Fibroblast of the conjunctiva (primary cell): ENCODE results near the gene PEX5L.

Source experiments
- DNase-seq: peaks from one replicate; pipeline ENCODE4 v3.0.0-alpha.2; 2010; ENCODE audit warnings: low read depth

Gene PEX5L

GRCh38 chr3:179955809-179956208 lies 80.9 kb downstream of the PEX5L start:
- DNase-seq = no peak

DNA sequence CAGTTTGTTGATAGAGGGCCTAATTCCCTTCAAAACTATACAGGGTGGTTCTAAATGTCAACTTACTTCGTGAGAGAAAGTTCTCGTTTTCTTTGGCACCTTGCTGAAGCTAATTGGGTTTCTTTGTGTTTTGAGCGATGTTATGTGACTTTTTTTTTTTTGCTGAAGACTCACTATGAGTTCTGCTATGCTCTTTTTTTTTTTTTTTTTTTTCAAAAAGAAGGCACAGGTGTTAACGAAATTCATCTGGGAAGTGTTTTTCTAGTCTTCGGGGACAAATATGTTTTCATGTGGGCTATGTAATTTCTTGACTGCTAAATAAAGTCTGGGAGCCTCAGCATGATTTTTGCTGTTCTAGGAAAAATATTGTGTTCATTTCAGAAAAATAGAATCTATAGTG lies 81.5 kb downstream of the PEX5L start:
- DNase-seq = no peak

DNA sequence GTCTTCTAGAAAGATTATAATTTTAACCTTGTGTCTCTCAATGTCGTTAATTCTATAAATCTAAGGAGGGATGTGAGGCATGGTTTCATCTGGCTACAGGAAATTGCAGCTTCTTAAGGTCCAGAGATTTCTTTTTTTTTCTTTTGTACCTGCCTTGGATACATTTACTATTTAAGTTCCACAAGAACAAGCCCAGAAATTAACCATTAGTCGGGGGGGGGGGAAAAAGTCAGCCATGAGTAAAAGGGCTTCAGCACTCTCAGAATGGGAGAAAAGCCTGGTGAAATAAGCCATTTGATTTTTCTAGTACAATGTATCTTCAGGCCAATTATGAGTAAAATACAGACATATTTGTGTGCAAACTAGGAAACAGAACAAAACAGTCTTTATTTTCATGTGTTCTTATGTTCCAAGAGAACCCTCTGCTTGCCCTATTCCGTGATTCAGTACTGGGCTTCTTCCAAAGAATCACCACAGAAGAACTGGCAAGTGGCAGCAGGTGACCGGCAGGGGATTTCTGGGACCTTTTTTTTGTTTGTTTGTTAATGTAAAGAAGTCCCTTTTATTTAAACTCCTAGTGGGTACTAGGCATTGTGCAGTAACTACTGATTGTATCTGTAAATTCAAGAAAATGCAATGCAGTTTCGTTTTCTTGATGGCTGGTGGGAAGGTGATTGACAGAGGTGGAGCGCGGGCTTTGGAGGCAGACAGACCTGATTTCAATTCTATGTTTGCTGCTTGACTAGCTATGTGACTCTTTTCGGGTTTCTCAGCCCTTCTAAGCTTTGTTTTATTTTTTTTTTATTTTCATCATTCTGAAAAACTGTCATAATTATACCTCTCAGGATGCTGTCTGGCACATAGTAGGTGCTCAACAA lies 82.5 kb downstream of the PEX5L start:
- DNase-seq = no peak

GRCh38 chr3:179950840-179951239 lies 85.9 kb downstream of the PEX5L start:
- no peak for DNase-seq

- no peak for DNase-seq
These were observed 86.9 kb downstream of the PEX5L start for GRCh38 chr3:179949869-179950268.

- no peak for DNase-seq
These were observed 87.3 kb downstream of the PEX5L start for GRCh38 chr3:179949412-179949811.

GRCh38 chr3:179948740-179949139 lies 88.0 kb downstream of the PEX5L start:
- no peak for DNase-seq

DNA sequence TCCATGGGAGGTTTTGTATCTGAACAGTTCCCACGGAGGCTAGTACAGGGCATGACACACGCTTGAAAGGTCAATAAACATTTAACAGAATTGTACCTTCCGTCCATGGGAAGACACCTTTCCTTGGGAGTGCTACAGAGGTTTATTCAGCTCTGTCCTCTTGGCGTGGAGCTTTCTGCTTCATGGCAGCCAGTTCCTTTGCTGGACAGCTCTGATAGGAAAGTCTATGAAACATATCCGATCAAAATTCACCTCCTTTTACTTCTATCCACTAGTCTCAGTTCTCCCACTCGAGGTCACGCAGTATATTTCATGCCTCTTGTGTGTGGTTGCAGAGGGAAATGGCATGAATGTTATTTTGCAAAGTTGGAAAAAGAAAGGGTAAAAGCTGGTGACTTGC lies 91.2 kb downstream of the PEX5L start:
- no peak for DNase-seq

DNA sequence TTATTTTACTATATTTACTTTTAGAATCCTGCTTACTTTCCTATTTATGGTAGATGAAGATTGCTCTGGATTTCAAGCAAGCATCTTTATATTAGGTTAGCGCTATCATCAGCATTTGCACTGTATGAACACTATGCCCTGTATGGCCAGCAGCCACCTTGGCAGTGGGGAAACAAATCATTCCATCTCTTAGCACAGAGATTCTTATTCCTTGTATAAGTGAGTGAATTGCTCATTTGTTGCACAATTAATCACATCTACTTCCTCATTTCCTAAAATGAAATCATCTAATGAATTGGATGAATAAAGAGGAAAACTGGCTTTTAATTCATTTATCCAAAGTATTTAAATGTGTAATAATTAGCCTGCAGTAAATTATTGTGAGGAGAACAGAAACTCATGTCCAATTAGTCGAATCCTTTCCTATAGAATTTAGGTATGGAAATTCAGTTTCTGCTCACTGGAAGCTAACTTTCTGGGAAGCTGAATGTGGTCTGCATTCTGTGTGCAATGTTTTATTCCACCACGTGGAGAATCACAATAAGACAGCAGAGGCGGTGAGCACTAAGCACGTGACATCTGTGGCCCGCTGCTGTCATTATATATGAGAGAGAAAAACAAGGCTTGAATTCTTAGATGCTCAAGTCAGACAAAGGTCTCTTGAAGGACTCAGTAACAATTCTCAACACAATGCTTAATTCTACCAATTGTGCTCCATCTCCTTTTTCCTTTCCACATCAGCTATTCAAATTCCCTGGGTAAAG lies 93.4 kb downstream of the PEX5L start:
- no peak for DNase-seq

- DNase-seq = no peak
These were observed 94.1 kb downstream of the PEX5L start for GRCh38 chr3:179942553-179943075.

DNA sequence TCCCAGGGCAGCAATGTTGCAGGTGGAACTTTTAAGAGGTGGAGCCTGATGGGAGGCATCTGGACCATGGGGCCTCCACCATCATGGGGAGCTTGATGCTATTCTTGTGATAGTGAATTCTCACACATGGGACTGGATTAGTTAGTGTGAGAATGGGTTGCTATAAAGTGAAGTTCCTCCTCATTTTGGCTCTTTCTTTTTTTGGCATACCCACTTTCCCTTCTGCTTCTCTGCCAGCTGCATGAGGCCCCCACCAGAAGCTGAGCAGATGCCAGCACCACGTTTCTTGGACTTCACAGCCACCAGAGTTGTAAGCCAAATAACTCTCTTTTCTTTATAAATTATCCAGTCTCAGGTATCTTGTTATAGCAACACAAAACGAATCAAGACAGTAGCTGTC lies 101.0 kb downstream of the PEX5L start:
- no peak for DNase-seq

- no peak for DNase-seq
These were observed 102.8 kb downstream of the PEX5L start for GRCh38 chr3:179933914-179934313.

DNA sequence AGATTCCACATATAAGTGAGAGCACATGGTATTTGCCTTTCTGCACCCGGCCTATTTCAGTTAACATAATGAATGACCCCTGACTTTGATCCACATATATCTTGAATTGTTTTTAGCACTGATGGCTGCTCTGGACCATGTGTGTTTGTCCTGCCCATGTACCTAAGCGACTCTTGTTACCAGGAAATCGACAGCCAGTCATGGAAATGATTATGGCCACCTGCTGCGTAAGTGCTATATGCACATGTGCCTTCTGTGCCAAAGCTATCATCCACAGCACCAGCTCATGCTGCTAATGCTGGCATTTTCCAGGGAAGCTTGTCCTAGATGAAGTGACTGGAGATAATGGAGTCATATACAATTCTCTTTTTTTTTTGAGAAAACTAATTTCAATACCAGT lies 103.7 kb downstream of the PEX5L start:
- no peak for DNase-seq

- DNase-seq = no peak
These were observed 104.1 kb downstream of the PEX5L start for GRCh38 chr3:179932674-179933073.

GRCh38 chr3:179929091-179929529 lies 107.6 kb downstream of the PEX5L start:
- peak; percentile 63 for DNase-seq

- no peak for DNase-seq
These were observed 109.5 kb downstream of the PEX5L start for GRCh38 chr3:179927191-179927590.

DNA sequence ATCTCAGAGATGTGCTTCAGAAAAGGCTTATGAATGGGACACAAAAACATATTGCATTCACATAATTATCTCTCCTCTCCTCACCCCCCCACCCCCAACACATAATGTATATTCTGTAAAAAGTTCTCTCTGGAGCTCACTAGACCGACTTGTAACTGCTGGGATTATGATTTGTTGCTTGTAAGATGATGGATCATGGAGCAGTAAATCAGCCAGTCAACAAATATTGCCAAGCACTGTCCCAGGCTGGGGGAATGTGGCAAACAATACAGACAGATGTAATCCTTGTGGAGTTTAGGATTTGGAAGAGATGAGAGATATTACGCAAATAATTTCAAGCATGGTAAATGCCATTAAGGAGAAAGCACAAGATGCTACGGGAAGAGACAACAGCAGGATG lies 114.8 kb downstream of the PEX5L start:
- no peak for DNase-seq

DNA sequence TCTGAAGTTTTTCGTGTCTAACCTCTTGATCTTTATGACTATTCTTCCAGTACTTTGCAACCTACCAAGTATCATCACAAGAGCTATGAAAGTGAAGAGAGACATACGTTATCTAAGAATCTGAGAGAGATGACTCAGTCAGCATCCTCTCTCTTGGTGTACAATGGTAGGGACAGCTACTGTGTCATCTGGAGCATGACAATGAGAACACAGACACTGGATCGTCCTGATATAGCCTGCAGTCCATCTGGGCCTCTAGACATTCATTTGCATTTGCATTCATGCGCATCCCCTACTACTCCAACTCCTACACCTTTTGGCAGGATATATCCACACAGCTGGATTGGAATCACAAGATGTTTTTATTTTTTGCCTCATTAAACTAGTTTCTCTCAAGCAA lies 115.2 kb downstream of the PEX5L start:
- DNase-seq = no peak

GRCh38 chr3:179907784-179908482 lies 128.8 kb downstream of the PEX5L start:
- no peak for DNase-seq

- no peak for DNase-seq
These were observed 134.7 kb downstream of the PEX5L start for GRCh38 chr3:179902061-179902460.

DNA sequence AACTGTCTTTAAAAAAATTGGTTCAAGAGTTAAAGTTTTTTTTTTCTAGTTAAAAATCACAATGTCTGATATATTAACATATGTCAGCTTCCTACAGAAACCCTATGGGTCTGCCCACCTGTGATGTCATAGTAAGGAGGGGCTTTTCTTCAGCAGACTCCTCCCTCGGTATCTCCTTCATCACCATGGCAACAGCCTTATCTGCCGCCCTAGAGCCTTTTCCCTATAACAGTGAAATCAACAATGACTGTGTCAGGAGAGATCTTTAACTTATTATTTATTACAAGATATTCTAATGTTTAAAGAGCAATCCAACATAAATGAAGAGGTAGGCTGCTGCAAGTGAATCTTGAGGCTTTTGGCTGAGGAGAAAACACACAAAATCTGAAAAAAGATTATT lies 138.7 kb downstream of the PEX5L start:
- DNase-seq = no peak

DNA sequence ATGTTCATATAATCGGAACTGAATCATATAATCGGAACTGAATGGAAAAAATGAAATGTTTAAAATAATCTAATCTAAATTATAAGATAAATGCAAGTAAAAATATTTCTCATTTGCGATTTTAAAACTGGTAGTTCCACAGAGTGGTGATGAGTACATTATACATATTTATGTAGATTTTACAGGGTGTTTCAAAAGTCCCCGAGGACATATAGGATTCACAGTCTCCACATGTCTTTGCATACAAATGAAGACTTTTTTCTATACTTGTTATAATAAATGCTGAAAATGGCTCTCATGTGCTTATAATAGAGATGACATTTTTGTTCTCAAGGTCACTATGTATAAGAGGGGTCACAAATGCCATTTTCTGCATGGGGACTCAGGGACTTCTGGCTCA lies 139.5 kb downstream of the PEX5L start:
- no peak for DNase-seq
